Common myeloid progenitor, CD34-positive (primary cell): ENCODE measurements around the gene RPL39L.

Source experiments
- CTCF ChIA-PET: fragments of 350-600 bp; sonication (Branson Sonifier 250); formaldehyde crosslinking; loops from one replicate; lab custom pipeline; 2021; ENCODE audit warnings: antibody characterized with exemption; lab: Charles Lee
- POLR2A ChIA-PET: fragments of 350-600 bp; sonication (Branson Sonifier 250); formaldehyde crosslinking; loops from one replicate; lab custom pipeline; 2021; ENCODE audit warnings: antibody characterized with exemption; lab: Charles Lee
- DNase-seq, 3 donors: peaks; one replicate each; pipeline versions ENCODE4 v3.0.0 to v3.0.0-alpha.2; 2013
- H3K27ac ChIP-seq, 2 experiments: 1 replicate in 1 of 2; 2 replicates in 1 of 2; pipeline ENCODE4 v1.7.0; 2013; ENCODE audit warnings: inconsistent platforms in 2 of 2, low read length in 2 of 2, mild to moderate bottlenecking in 2 of 2, low read depth in 1 of 2, moderate library complexity in 1 of 2; ENCODE audit not compliant: severe bottlenecking in 2 of 2, insufficient read depth in 1 of 2, poor library complexity in 1 of 2
- H3K27me3 ChIP-seq, 5 experiments: replicated peaks in 2 of 5; 1 replicate in 3 of 5; 2 replicates in 2 of 5; pipeline versions ENCODE4 v1.6.1 to v1.7.0; 2013; ENCODE audit warnings: low read length in 4 of 5, mild to moderate bottlenecking in 2 of 5, moderate library complexity in 2 of 5, inconsistent platforms in 1 of 5; ENCODE audit not compliant: insufficient read depth in 5 of 5, control insufficient read depth in 4 of 5
- H3K36me3 ChIP-seq, 4 experiments: 1 replicate in 2 of 4; 2 replicates in 2 of 4; pipeline versions ENCODE4 v1.6.1 to v1.7.0; 2013; ENCODE audit warnings: low read length in 3 of 4, control low read depth in 1 of 4, mild to moderate bottlenecking in 1 of 4; ENCODE audit not compliant: control insufficient read depth in 4 of 4, insufficient read depth in 4 of 4
- H3K4me1 ChIP-seq, 4 experiments: 1 replicate in 3 of 4; 2 replicates in 1 of 4; pipeline versions ENCODE4 v1.6.1 to v1.7.1; 2013; ENCODE audit warnings: low read length in 3 of 4, mild to moderate bottlenecking in 3 of 4, control low read depth in 1 of 4, inconsistent platforms in 1 of 4, moderate library complexity in 1 of 4; ENCODE audit not compliant: control insufficient read depth in 4 of 4, insufficient read depth in 4 of 4; ENCODE audit errors: control extremely low read depth in 1 of 4
- H3K4me3 ChIP-seq, 7 experiments: 1 replicate in 4 of 7; 2 replicates in 3 of 7; pipeline versions ENCODE4 v1.5.1 to v1.7.0; 2013; ENCODE audit warnings: mild to moderate bottlenecking in 7 of 7, low read length in 6 of 7, moderate library complexity in 6 of 7, inconsistent platforms in 2 of 7, low read depth in 2 of 7, control low read depth in 1 of 7; ENCODE audit not compliant: insufficient read depth in 4 of 7, control insufficient read depth in 1 of 7; ENCODE audit errors: extremely low read depth in 1 of 7
- H3K9me3 ChIP-seq, 5 experiments: 1 replicate in 4 of 5; 2 replicates in 1 of 5; pipeline versions ENCODE4 v1.6.1 to v1.7.1; 2013; ENCODE audit warnings: low read length in 4 of 5, mild to moderate bottlenecking in 2 of 5, inconsistent platforms in 1 of 5, low read depth in 1 of 5, moderate library complexity in 1 of 5; ENCODE audit not compliant: control insufficient read depth in 4 of 5, insufficient read depth in 2 of 5; ENCODE audit errors: control extremely low read depth in 1 of 5
- WGBS: methylation state at CpG from one replicate; pipeline ENCODE4 v1.1.5; 2013; ENCODE audit not compliant: insufficient coverage; 5-methylcytosine and 5-hydroxymethylcytosine counted together

The RPL39L gene

GRCh38 chr3:187088701-187089100, 50.6 kb downstream of the RPL39L start:
- H3K4me3 ChIP-seq: no peak overlapping the region
- no peaks in the 10 kb centered on the region for H3K27me3 ChIP-seq
- no peak for DNase-seq
- no CpG with 5 or more reads among the region's 1 CpG for WGBS
- H3K9me3 ChIP-seq: peaks cover 2 to 24% (median 3%) of the 10 kb centered on the region in 5 experiments
- ChIA-PET CTCF (no interaction called here), POLR2A (no interaction called here)
- peaks cover 0 to 10% (median 0%) of the 10 kb centered on the region in 4 experiments for H3K4me1 ChIP-seq
- H3K27ac ChIP-seq: no peak overlapping the region
- no peaks in the 10 kb centered on the region for H3K36me3 ChIP-seq

GRCh38 chr3:187086831-187087230, 52.5 kb downstream of the RPL39L start:
- Histone ChIP-seq H3K27ac (no peak overlapping the region), H3K27me3 (no peaks in the 10 kb centered on the region), H3K4me1 (peaks cover 0 to 19% (median 4%) of the 10 kb centered on the region in 4 experiments), H3K36me3 (no peaks in the 10 kb centered on the region), H3K9me3 (peaks cover 0 to 20% (median 3%) of the 10 kb centered on the region in 5 experiments), H3K4me3 (no peak overlapping the region)
- DNase-seq: no peak
- ChIA-PET CTCF (interaction anchor here (1.3 kb wide), 1 partner anchor 12 kb away, joined by 4 read pairs; no protein-coding TSS in a partner anchor), POLR2A (no interaction called here)
- WGBS: no CpG with 5 or more reads among the region's 3 CpGs

- peaks cover 0 to 20% (median 3%) of the 10 kb centered on the region in 5 experiments for H3K9me3 ChIP-seq
- CTCF ChIA-PET: no interaction called here
- no peak for DNase-seq
- no peak overlapping the region for H3K27ac ChIP-seq
- no peaks in the 10 kb centered on the region for H3K27me3 ChIP-seq
- H3K4me3 ChIP-seq: no peak overlapping the region
- peaks cover 0 to 19% (median 4%) of the 10 kb centered on the region in 4 experiments for H3K4me1 ChIP-seq
- WGBS: no CpG with 5 or more reads among the region's 1 CpG
- POLR2A ChIA-PET: interaction anchor here (0.6 kb wide), 1 partner anchor 12 kb away, joined by 3 read pairs; no protein-coding TSS in a partner anchor
- H3K36me3 ChIP-seq: no peaks in the 10 kb centered on the region
These were observed 53.4 kb downstream of the RPL39L start for GRCh38 chr3:187085933-187086332.

- 90% methylated on average over 2 of the region's 5 CpGs for WGBS
- ChIA-PET POLR2A (interaction anchor here (0.6 kb wide), 1 partner anchor 13 kb away, joined by 3 read pairs; no protein-coding TSS in a partner anchor), CTCF (interaction anchor here (0.9 kb wide), 1 partner anchor 11 kb away, joined by 3 read pairs; no protein-coding TSS in a partner anchor)
- peaks cover 0 to 19% (median 4%) of the 10 kb centered on the region in 4 experiments for H3K4me1 ChIP-seq
- no peak overlapping the region for H3K27ac ChIP-seq
- no peak for DNase-seq
- H3K27me3 ChIP-seq: no peaks in the 10 kb centered on the region
- H3K4me3 ChIP-seq: no peak overlapping the region
- H3K9me3 ChIP-seq: peaks cover 0 to 20% (median 3%) of the 10 kb centered on the region in 5 experiments
- no peaks in the 10 kb centered on the region for H3K36me3 ChIP-seq
These were observed 54.2 kb downstream of the RPL39L start for GRCh38 chr3:187085021-187085666.

- peaks cover 0 to 1% (median 0%) of the 10 kb centered on the region in 4 experiments for H3K36me3 ChIP-seq
- no peaks in the 10 kb centered on the region for H3K27me3 ChIP-seq
- no peak overlapping the region for H3K4me3 ChIP-seq
- peaks cover 0 to 19% (median 4%) of the 10 kb centered on the region in 4 experiments for H3K4me1 ChIP-seq
- H3K9me3 ChIP-seq: peaks cover 0 to 20% (median 3%) of the 10 kb centered on the region in 5 experiments
- POLR2A ChIA-PET: no interaction called here
- CTCF ChIA-PET: interaction anchor here (0.9 kb wide), 1 partner anchor 29 kb away, joined by 3 read pairs; no protein-coding TSS in a partner anchor
- no peak overlapping the region for H3K27ac ChIP-seq
- WGBS: no CpG with 5 or more reads among the region's 2 CpGs
- DNase-seq: no peak
These were observed 54.7 kb downstream of the RPL39L start for GRCh38 chr3:187084580-187084979.

GRCh38 chr3:187084126-187084525, 55.2 kb downstream of the RPL39L start:
- Histone ChIP-seq H3K27me3 (no peaks in the 10 kb centered on the region), H3K36me3 (peaks cover 0 to 6% (median under 1%) of the 10 kb centered on the region in 4 experiments), H3K9me3 (peaks cover 0 to 16% (median 3%) of the 10 kb centered on the region in 5 experiments), H3K27ac (no peak overlapping the region), H3K4me3 (no peak overlapping the region), H3K4me1 (peaks cover 0 to 19% (median 4%) of the 10 kb centered on the region in 4 experiments)
- POLR2A ChIA-PET: interaction anchor here (0.7 kb wide), 2 partner anchors 10 to 607 kb away, joined by 3 to 4 read pairs; no protein-coding TSS in a partner anchor
- CTCF ChIA-PET: interaction anchor here (0.7 to 0.9 kb wide), 2 partner anchors 29 to 56 kb away, joined by 3 read pairs; no protein-coding TSS in a partner anchor
- DNase-seq: no peak
- WGBS: 70% methylated on average over 2 of the region's 5 CpGs
